Raji (cell line): ENCODE results near the gene ARMC2.

Experiments used
- POLR2A ChIP-seq: IDR thresholded peaks from 2 replicates; pipeline ENCODE4 v1.6.1; 2011; ENCODE audit warnings: low read depth, low read length, control low read depth; ENCODE audit not compliant: insufficient read depth

Gene ARMC2

DNA sequence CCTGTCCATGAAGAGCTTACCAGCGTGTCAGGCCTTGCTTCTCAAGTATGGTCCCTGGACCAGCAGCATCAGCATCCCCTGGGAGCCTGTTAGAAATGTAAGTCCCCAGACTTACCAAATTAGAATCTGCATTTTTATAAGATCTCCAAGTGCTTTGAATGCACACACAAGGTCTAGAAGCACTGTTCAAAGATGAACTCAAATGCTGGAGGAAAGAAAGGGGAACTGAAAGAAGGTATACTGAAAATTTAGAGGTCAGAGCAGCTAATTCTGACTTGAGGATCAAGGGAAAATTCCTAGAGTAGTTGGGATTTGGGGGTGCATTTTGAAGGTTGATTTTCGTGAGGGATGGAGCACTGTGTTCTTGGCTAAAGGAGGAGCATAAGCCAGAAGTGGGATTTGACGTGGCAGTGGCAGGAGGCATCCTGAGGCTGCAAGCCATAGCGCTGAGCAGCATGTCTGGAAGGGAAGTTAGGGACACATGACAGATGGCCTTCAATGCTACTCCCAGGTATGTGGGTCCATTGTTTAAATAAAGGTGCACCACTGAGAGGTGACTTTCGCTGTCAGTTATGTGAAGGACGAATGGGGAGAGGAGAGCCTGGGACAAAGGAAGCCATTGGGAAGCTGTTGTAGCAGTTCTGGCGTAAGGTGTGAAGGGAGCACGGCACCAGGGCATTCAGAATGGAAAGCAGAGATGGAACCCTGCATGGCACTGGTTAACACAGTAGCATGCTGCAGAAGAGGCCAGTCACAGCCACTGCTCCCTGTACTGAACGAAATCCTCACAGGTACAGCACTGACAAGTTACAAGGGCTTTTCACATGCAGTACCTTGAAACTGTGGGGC, 36.2 kb downstream of the ARMC2 start:
- TF ChIP-seq POLR2A = no peak

DNA sequence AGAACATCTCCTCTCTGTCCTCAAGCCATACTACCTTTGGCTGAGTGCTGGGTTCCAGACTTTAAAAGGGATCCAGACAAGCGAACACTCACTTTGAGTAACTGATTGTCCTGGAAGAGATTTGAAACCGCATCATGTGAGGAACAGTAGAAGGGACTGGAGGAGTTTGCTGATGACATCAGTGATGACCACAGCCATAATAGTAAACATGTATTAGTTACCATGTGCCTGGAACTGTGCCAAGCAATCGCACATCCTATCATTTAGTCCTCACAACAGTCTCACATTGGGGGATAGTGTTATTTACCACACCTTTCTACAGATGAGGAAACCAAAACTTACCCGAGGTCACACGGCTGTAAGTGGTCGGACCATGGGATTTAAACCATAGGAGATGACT, 39.8 kb downstream of the ARMC2 start:
- no peak for TF ChIP-seq POLR2A

DNA sequence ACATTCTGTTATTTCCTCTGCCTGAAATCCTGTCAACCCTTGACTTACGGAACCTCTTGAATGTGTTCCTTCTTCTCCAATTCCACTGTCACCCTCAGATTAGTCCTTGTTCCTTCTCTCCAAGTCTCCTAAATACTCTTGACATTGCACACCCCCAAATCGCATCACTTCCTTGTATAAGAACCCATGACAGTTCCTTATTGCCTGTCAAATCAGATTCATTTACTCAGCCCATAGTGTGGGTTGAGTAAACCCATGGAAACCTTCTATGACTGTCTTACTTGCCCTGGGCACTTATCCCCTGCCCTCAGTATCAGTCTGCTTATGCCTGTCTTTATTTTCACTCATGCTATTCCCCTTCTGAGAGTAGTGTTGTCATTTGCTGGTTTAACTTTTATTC, 40.5 kb downstream of the ARMC2 start:
- no peak for TF ChIP-seq POLR2A

DNA sequence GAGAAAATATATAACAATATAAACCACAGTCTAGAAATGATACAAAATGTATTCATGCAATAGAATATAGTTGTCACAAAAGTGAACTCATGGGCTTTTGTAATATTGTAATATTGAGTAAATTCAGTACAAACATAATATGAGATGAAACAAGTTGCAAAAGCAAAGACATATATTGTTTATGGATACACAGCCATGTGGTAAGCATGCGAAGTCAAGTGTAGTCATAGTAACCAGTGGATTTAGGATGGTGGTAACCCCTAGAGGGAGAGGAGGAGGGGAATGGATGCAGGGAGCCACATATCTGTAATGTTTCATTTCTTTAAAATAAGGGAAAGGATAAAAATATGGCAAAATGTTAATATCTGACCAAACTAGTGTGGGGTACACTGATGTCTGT, 47.3 kb downstream of the ARMC2 start:
- no peak for TF ChIP-seq POLR2A

DNA sequence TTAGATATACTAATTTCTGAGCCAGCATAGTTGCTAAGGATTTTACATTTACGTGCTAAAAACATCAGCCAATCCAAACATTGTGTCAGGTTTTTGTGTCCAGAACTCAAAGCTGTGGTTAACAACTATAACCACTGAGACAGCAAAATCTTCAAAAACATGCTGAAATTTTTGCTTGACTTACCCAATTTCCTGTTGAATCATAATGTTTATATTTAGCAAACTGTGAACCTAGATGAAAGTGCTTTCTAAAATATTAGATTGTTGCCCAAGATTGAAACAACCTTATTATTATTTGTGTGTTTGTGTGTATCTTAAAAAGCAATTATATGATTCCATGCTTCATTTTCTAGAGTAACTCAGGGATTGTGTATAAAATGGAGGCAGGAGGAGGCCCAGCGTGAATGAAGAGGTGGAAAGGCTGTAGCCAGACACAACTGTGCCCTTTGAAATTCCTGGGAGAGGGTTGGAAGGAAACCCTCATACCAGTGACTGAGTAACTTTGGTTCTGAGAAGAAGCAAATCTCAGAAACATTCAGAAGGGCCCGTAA, 48.0 kb downstream of the ARMC2 start:
- TF ChIP-seq POLR2A = no peak

DNA sequence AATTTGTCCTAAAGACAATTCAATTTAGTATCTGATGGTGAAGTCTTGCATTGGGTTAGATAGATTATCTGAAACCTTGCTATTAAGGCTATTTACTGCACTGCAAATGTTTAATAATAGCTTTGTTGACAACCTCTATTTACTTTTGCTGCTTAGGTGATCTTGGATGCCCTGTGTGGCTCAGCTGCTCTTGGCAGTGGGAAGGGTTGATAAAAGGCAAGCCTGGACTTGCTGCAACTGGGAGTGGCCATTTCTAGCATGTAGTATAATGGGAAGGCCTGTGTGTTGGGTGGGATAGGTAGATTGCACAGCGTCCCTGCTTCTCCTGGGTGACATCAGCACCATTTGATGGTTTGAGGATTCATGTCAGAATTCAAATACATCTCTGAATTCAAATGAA, 49.1 kb downstream of the ARMC2 start:
- TF ChIP-seq POLR2A = no peak

DNA sequence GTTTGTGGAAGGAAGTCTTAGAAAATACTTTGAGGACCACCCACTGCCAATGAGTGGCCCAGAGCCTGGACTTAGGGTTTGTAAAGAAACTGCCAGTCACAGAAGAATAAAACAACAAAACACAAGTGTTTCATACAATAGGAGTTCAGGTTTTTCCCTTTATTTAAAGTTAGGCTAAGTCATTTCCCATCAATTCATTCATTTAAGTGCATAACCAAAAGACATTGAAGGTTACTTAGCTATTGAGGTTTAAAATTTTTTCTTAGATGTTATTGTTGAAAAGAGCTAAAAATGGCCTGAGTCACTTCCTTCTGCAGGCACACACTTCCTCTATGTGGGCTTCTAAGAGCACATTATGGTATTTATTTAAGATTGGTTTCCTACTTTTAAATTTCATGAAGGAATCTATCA, 54.2 kb downstream of the ARMC2 start:
- TF ChIP-seq POLR2A = no peak

DNA sequence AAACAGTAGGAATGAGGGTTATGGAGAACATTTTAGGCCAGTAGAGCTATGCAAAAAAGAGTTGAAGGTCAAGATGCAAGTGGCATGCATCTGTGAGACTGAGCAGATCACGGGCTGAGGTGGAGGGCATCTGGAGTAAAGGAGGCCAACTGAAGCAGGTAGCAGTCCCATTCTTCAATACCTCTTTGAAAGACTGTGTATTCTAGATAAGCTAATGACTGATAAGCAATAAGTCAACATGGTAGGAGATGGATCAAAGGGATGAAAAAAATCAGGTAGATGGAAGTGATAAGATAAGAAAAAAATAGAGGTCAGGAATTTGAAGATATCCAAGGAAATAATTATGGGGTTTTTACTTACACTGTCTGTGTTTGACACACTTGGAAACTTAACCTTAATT, 55.6 kb downstream of the ARMC2 start:
- TF ChIP-seq POLR2A = no peak

DNA sequence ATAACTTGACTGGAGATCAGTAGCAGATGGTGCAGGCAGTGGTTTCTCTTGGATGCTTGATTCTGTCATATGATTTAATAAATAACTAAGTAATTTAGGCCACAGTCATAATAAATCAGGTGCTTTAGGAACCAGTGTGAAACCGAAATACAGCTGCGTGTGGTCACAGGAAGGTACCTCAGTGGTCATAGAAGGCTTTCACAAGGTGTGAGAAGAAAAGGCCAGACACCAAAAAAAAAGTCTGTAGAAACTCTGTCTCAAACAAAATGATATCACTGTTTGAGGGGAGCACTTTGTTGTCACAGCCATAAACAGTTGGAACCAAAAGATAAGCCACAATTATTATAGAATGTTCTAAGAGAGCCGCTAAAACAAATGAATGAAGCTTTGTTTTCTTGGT, 56.5 kb downstream of the ARMC2 start:
- TF ChIP-seq POLR2A = no peak

DNA sequence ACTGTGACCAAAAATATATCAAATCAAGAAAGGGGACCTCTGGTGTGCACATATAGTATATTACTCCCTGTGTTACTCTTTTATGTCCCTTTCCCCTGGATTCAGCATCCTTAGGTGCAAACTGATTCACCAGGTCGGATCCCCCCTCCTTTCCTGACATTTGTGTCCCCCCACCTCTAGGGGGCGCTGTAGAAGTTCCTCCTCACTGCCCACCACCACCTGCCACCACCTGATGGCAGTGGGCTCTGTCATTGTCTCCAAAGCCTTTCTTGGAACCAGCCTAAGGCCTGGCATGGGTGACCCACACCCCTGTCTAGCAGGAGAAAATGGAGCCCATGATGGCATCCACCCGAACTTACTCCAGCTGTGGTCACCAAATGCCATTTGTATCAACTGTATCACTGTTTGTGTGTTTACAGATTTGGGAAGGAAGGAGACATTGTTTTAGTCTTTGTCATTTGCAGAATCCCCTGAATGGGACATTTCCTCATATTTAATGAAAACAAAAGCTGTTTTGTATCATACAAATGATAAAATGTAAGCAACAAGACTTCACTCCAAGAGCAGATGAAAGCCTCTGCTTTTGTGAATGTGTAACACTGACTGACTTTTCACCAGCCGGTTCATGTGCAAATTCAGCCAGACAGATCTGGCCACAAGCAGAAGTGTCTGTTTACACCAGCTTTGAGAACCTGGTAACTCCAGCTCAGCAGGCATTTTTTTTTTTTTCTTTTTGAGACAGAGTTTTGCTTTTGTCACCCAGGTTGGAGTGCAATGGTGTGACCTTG, 66.2 kb downstream of the ARMC2 start:
- TF ChIP-seq POLR2A = no peak

DNA sequence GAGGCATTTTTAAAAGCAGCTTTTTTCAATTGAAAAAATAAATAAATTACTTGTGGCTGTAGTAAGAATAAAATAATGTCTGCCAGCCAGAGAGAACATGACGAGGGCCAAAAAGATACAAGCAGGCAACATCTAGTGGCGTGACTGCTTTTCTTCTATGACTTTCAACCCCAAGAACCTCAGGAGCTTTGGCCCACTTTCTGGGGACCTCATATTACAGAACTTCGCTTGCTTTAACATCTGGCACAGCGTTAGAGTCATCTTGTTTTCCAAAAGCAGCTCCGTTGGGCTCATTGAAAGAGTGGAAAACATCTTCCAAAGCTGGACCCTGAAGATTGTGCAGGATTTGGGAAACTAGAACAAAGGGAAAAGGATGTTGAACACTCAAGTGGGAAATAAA, 67.0 kb downstream of the ARMC2 start:
- TF ChIP-seq POLR2A = no peak

DNA sequence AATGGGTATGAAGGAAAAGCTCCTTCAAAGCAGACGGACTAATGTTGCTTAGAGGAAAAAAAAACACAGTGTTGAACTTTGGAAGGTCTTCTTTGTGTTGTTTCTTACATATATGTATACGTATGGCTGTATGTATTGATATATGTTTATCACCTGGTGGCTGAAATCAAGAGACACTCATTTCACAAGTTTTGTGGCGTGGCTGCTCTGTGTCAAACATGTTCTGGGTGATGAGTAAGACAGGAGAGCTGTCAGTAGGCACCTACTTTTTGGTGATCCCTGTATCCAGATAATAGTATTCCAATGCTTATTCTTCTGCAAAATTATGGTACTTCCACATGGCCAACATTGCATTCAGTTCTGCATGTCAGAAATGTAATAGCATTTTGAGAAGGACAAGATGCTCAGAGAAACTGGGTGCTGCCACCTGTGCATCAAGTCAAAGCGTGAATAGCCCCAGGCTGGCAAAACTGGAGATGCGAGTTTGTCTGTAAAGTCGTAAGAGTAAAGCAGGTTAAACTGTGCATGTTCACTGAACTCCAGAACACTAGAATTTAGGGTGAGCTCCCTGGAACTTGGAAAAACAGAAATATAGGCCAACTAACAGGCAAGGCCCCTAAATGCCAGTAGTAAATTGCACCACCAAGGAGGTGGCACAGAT, 67.9 kb downstream of the ARMC2 start:
- TF ChIP-seq POLR2A = no peak

DNA sequence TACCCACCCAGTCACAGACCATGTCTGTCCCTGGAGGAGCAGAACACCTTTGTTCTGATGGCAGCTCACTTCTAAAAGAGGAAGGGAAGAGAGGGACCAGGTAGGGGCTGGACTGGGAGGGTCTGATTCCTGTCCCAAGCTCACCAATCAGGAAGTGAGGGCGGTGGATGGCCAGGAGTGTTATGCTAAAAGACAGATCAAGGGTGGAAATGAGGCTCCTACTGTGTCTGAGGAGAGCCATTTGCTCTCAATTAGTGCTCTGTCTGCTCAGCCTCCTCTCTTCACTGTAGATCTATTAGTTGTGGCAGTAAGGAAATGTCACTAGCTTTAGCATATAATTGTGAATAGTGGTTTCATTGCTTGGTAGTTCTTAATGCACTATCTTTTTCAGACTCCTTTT, 72.5 kb downstream of the ARMC2 start:
- no peak for TF ChIP-seq POLR2A

DNA sequence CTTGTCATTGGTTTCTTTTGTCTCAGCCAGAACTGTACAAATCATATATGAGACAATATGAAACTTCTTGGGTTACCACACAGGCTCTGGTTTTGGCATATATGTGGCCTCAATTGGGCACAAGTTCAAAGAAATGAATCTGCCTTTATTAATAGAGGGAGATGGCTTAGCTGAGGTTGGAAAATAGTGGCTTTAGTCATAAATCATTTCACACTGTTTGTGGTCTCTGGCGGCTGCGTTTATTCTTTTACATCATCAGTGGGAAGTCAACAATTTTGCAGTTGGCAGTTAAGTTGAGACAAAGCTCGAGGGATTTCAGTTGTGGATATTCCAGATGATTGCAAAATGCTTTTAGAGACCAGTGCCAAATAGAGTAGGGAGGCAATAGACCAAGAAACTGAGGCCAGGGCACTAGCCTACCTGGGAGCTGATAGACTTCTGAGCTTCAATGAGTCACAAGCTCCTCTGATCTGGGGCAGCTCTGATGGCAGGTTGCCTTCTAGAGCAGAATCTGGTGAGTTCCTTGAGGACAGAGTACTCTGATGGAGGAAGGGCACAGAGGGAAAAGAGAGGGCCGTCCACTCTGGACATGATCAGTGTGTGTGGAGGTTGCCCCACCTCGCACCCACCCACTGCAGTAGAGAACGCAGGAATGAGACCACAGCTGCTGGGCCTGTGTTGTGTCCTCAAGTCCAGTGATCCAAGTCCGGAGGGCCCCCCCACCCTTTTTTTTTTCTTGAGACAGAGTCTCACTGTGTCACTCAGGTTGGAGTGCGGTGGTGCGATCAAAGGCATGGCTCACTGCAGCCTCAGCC, 73.5 kb downstream of the ARMC2 start:
- TF ChIP-seq POLR2A = no peak

DNA sequence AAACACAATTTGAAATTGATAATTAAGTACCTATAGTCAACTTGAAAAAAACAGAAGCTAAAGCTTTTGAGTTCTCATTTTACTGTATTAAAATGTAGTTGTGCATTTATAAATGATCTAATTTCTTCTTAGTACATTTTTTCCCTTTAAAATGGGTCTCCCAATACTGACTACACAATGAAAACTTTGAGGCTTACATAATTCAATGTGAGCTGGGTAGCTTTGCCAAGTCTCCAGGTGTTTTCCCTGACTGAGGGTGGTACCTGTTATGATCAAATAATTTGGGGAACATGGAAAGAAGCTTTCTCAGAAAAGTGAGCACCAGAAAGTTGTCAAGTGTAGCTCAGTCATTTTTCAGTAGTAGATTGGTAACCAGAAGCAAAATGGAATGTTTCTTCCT, 74.3 kb downstream of the ARMC2 start:
- no peak for TF ChIP-seq POLR2A
